ENCODE measurements around the gene EPN2. TPM values are rescaled to one million over a fixed set of nuclear protein-coding genes. Genes with fewer than 3 reads are reported as not detected.

Gene EPN2
- total and polyA plus RNA-seq, 4 donors: 5.6 to 23.8 (median 12.2) TPM

- no peak for DNase-seq (ENCODE audit: low spot score)
- Histone ChIP-seq H3K4me1 (ENCODE audit: control insufficient read depth in 4 of 4, insufficient read depth in 4 of 4, low read length in 3 of 4) (no peaks in the 10 kb centered on the region), H3K9ac (ENCODE audit: low read depth in 1 of 2, low read length in 2 of 2) (no peak overlapping the region), H3K4me3 (ENCODE audit: low read depth in 1 of 3, low read length in 3 of 3) (no peak overlapping the region), H3K27me3 (ENCODE audit: control insufficient read depth in 4 of 4, insufficient read depth in 4 of 4, low read length in 3 of 4) (no peaks in the 10 kb centered on the region), H3K36me3 (ENCODE audit: control insufficient read depth in 4 of 4, insufficient read depth in 3 of 4, low read depth in 1 of 4, low read length in 3 of 4) (peaks cover 0 to 3% (median 0%) of the 10 kb centered on the region in 4 donors), H3K9me3 (ENCODE audit: control insufficient read depth in 4 of 4, low read length in 3 of 4) (peaks cover 0 to 3% (median 0%) of the 10 kb centered on the region in 4 donors), H3K27ac (ENCODE audit: low read depth in 1 of 2, low read length in 2 of 2) (no peak overlapping the region)
- 83% methylated on average over 3 of the region's 3 CpGs for WGBS
- TF ChIP-seq NR2F2 (IDR thresholded peaks at IDR 0.05) (no peak), CTCF (IDR thresholded peaks at IDR 0.05; ENCODE audit: low read depth, low read length, missing input control) (no peak), HNF4G (IDR thresholded peaks at IDR 0.05) (no peak)
- TF ChIP-seq, protein P1, sequence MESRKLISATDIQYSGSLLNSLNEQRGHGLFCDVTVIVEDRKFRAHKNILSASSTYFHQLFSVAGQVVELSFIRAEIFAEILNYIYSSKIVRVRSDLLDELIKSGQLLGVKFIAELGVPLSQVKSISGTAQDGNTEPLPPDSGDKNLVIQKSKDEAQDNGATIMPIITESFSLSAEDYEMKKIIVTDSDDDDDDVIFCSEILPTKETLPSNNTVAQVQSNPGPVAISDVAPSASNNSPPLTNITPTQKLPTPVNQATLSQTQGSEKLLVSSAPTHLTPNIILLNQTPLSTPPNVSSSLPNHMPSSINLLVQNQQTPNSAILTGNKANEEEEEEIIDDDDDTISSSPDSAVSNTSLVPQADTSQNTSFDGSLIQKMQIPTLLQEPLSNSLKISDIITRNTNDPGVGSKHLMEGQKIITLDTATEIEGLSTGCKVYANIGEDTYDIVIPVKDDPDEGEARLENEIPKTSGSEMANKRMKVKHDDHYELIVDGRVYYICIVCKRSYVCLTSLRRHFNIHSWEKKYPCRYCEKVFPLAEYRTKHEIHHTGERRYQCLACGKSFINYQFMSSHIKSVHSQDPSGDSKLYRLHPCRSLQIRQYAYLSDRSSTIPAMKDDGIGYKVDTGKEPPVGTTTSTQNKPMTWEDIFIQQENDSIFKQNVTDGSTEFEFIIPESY (IDR thresholded peaks at IDR 0.05): no peak
Measured at GRCh38 chr17:19330271-19330670, 93.1 kb downstream of the EPN2 start.

DNA sequence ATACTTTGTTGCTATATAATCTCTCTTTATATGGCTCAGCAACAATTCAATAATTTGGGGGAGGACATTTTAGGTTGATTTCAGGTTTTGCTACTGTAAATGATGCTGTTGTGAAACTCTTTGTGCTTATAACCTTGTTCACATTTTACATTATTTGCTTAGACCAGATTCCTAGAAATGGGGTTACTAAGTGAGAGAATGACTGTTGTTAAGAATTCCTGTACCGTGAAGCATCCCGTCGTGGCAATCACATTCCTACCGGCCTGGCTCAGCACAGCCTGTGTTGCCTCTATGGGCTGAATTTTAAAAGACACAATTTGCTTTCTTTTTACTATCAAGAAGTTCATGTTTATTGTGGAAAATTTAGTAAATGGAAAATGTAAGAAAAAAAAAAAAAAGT is 94.0 kb downstream of the EPN2 start:
- DNase-seq (ENCODE audit: low spot score): no peak
- H3K27me3 ChIP-seq (ENCODE audit: control insufficient read depth in 4 of 4, insufficient read depth in 4 of 4, low read length in 3 of 4): no peaks in the 10 kb centered on the region
- no peak overlapping the region for H3K27ac ChIP-seq (ENCODE audit: low read depth in 1 of 2, low read length in 2 of 2)
- no peak overlapping the region for H3K4me3 ChIP-seq (ENCODE audit: low read depth in 1 of 3, low read length in 3 of 3)
- H3K4me1 ChIP-seq (ENCODE audit: control insufficient read depth in 4 of 4, insufficient read depth in 4 of 4, low read length in 3 of 4): peaks cover 2 to 7% (median 5%) of the 10 kb centered on the region in 4 donors
- 90% methylated on average over 4 of the region's 4 CpGs for WGBS
- H3K36me3 ChIP-seq (ENCODE audit: control insufficient read depth in 4 of 4, insufficient read depth in 3 of 4, low read depth in 1 of 4, low read length in 3 of 4): peaks cover 0 to 3% (median 0%) of the 10 kb centered on the region in 4 donors
- TF ChIP-seq YY1 (IDR thresholded peaks at IDR 0.05) (no peak), RAD21 (IDR thresholded peaks at IDR 0.05) (no peak), FOXA1 (IDR thresholded peaks at IDR 0.05) (no peak), EGR1 (IDR thresholded peaks at IDR 0.05; ENCODE audit: low read depth in 2 of 2) (no peak)
- H3K9me3 ChIP-seq (ENCODE audit: control insufficient read depth in 4 of 4, low read length in 3 of 4): no peaks in the 10 kb centered on the region
- no peak overlapping the region for H3K9ac ChIP-seq (ENCODE audit: low read depth in 1 of 2, low read length in 2 of 2)

- WGBS: 91% methylated on average over 13 of the region's 13 CpGs
- Histone ChIP-seq H3K9ac (ENCODE audit: low read depth in 1 of 2, low read length in 2 of 2) (no peak overlapping the region), H3K9me3 (ENCODE audit: control insufficient read depth in 4 of 4, low read length in 3 of 4) (no peaks in the 10 kb centered on the region), H3K4me3 (ENCODE audit: low read depth in 1 of 3, low read length in 3 of 3) (no peak overlapping the region), H3K36me3 (ENCODE audit: control insufficient read depth in 4 of 4, insufficient read depth in 3 of 4, low read depth in 1 of 4, low read length in 3 of 4) (peaks cover 0 to 3% (median 0%) of the 10 kb centered on the region in 4 donors), H3K27ac (ENCODE audit: low read depth in 1 of 2, low read length in 2 of 2) (no peak overlapping the region), H3K27me3 (ENCODE audit: control insufficient read depth in 4 of 4, insufficient read depth in 4 of 4, low read length in 3 of 4) (no peaks in the 10 kb centered on the region), H3K4me1 (ENCODE audit: control insufficient read depth in 4 of 4, insufficient read depth in 4 of 4, low read length in 3 of 4) (peaks cover 4 to 13% (median 10%) of the 10 kb centered on the region in 4 donors)
- DNase-seq (ENCODE audit: low spot score): no peak
- TF ChIP-seq EGR1 (IDR thresholded peaks at IDR 0.05; ENCODE audit: low read depth in 2 of 2): no peak
- TF ChIP-seq, protein P2, sequence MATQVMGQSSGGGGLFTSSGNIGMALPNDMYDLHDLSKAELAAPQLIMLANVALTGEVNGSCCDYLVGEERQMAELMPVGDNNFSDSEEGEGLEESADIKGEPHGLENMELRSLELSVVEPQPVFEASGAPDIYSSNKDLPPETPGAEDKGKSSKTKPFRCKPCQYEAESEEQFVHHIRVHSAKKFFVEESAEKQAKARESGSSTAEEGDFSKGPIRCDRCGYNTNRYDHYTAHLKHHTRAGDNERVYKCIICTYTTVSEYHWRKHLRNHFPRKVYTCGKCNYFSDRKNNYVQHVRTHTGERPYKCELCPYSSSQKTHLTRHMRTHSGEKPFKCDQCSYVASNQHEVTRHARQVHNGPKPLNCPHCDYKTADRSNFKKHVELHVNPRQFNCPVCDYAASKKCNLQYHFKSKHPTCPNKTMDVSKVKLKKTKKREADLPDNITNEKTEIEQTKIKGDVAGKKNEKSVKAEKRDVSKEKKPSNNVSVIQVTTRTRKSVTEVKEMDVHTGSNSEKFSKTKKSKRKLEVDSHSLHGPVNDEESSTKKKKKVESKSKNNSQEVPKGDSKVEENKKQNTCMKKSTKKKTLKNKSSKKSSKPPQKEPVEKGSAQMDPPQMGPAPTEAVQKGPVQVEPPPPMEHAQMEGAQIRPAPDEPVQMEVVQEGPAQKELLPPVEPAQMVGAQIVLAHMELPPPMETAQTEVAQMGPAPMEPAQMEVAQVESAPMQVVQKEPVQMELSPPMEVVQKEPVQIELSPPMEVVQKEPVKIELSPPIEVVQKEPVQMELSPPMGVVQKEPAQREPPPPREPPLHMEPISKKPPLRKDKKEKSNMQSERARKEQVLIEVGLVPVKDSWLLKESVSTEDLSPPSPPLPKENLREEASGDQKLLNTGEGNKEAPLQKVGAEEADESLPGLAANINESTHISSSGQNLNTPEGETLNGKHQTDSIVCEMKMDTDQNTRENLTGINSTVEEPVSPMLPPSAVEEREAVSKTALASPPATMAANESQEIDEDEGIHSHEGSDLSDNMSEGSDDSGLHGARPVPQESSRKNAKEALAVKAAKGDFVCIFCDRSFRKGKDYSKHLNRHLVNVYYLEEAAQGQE (IDR thresholded peaks at IDR 0.05): no peak
- no peak for TF ChIP-seq CTCF (IDR thresholded peaks at IDR 0.05; ENCODE audit: low read depth, low read length, missing input control)
- no peak for TF ChIP-seq JUND (IDR thresholded peaks at IDR 0.05)
- TF ChIP-seq GABPA (IDR thresholded peaks at IDR 0.05 in 1 of 2, conservative IDR thresholded peaks at IDR 0.05 in 1 of 2): no peak
- no peak for TF ChIP-seq YY1 (IDR thresholded peaks at IDR 0.05)
- TF ChIP-seq, protein P3, sequence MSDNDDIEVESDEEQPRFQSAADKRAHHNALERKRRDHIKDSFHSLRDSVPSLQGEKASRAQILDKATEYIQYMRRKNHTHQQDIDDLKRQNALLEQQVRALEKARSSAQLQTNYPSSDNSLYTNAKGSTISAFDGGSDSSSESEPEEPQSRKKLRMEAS (IDR thresholded peaks at IDR 0.05): no peak
- no peak for TF ChIP-seq NR2F2 (IDR thresholded peaks at IDR 0.05)
- TF ChIP-seq FOXA1 (IDR thresholded peaks at IDR 0.05): no peak
- TF ChIP-seq HNF4G (IDR thresholded peaks at IDR 0.05): no peak
- no peak for TF ChIP-seq RXRA (IDR thresholded peaks at IDR 0.05)
- TF ChIP-seq HNF4A (conservative IDR thresholded peaks at IDR 0.05): no peak
- no peak for TF ChIP-seq FOXA2 (IDR thresholded peaks at IDR 0.05)
- TF ChIP-seq, protein P4, sequence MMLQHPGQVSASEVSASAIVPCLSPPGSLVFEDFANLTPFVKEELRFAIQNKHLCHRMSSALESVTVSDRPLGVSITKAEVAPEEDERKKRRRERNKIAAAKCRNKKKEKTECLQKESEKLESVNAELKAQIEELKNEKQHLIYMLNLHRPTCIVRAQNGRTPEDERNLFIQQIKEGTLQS (IDR thresholded peaks at IDR 0.05): no peak
- TF ChIP-seq TAF1 (conservative IDR thresholded peaks at IDR 0.05): no peak
- TF ChIP-seq RAD21 (IDR thresholded peaks at IDR 0.05): no peak
Measured at GRCh38 chr17:19331543-19332245, 94.5 kb downstream of the EPN2 start.

Data from liver (tissue), 9 donors.